Subcutaneous adipose tissue (tissue), 4 donors: Measurements from ENCODE around the gene SNX9. TPM values are rescaled to one million over a fixed set of nuclear protein-coding genes. Genes with fewer than 3 reads are reported as not detected.

ENCODE experiments used
- total RNA-seq, 4 donors: library from RNA; depleted of rRNA; stranded (reverse); fragments of >200 nt; gene quantifications; one replicate each; pipeline ENCODE4 v1.1.0, GENCODE V29; 2016
- TF ChIP-seq, protein P1 (sequence below): fragments of 450-650 bp; IDR thresholded peaks from one replicate; pipeline ENCODE4 v1.5.1; 2016; ENCODE audit warnings: low read depth, mild to moderate bottlenecking, control low read depth, antibody characterized with exemption, moderate library complexity

Gene SNX9
- total RNA-seq, 4 donors from 2014 or later = 80.6 to 113 (median 94.1) TPM

DNA sequence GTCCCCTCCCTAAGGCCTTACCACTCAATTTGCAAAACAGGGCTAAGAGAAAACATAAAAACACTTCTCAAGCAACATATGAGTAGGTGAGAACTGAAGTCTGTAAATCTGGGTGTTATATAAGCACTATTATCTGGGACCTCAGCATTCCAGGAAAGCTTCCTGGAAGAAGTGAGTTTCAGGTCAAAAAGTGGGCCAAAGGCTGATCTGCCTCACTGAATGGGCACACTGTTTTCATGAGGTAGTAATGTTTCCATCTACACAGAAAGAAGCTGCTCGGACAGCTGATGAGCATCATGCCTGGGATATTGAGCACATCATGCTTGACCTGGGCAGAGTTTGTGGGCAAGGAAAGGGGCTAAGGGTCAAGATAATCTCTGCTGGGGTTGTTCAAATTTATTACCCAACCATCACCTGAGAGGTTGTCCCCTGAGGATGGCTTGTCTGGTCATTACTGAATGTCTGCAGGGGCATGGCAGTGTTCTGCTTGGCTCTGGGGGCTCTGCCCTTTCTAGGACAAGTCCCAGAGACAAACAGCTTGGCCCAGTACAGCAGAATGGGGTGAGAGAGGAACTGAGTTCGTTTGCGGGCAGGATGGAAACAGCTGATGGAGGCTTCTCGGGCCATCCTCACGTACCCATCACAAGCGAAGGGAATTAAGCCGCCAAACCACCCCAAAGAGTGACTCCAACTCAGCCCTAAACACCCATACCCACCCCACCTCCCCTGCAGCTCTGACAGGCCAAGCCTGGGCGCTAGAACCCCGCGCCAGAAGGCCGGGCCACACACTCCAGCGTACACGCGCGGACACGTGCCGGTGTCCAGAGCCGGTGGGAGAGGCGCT lies 157.5 kb downstream of the SNX9 start:
- TF ChIP-seq, protein P1, sequence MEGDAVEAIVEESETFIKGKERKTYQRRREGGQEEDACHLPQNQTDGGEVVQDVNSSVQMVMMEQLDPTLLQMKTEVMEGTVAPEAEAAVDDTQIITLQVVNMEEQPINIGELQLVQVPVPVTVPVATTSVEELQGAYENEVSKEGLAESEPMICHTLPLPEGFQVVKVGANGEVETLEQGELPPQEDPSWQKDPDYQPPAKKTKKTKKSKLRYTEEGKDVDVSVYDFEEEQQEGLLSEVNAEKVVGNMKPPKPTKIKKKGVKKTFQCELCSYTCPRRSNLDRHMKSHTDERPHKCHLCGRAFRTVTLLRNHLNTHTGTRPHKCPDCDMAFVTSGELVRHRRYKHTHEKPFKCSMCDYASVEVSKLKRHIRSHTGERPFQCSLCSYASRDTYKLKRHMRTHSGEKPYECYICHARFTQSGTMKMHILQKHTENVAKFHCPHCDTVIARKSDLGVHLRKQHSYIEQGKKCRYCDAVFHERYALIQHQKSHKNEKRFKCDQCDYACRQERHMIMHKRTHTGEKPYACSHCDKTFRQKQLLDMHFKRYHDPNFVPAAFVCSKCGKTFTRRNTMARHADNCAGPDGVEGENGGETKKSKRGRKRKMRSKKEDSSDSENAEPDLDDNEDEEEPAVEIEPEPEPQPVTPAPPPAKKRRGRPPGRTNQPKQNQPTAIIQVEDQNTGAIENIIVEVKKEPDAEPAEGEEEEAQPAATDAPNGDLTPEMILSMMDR = no peak

DNA sequence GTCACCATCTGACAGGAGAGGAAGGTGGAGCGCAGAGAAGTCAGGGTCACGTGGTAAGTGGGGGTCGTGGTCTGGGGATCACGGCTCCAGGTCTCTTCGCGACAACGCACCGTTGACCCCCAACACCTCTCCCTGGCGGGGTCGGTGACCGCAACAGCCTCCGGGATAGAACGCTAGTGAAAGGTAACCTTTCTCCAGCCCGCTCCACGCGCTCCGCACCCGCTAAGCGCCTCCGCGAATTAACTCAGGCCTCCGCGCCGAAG lies 158.0 kb downstream of the SNX9 start:
- TF ChIP-seq, protein P1 = no peak

DNA sequence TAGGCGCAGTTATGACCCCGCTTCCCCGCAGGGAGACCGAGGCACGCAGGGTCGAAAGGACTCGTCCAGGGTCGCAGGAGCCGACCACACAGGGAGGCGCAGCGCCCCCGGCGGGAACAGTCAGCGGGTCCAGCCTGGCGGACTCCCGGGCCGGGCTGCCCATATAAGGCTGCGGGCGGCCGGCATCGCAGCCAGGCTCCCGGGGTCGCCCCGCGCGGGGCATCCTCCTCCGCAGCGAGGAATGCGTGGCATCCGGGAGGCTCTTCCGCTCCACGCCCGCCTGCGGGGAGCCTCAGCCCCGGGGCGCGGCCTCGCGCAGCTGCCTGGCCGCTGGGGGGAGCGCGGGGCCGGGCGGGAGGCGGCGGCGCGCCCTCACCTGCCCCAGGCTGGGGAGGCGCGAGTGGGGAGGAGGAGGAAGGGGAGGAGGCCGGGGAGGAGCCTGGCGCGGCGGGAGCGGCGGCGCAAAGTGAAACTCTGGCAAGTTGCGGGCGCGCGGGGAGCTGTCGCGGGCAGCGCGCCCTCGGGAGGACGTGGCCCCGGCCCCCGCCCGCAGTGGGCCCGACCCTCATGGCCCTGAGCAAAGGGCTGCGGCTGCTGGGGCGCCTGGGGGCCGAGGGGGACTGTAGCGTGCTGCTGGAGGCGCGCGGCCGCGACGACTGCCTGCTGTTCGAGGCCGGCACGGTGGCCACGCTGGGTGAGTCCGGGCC lies 158.5 kb downstream of the SNX9 start, which contains the start of gene SYNJ2:
TSS of gene SYNJ2 (plus strand) at position 469 of the 707 bp plus-strand sequence. CDS start at position 568, 99 bp downstream.
- TF ChIP-seq, protein P1 = no peak

DNA sequence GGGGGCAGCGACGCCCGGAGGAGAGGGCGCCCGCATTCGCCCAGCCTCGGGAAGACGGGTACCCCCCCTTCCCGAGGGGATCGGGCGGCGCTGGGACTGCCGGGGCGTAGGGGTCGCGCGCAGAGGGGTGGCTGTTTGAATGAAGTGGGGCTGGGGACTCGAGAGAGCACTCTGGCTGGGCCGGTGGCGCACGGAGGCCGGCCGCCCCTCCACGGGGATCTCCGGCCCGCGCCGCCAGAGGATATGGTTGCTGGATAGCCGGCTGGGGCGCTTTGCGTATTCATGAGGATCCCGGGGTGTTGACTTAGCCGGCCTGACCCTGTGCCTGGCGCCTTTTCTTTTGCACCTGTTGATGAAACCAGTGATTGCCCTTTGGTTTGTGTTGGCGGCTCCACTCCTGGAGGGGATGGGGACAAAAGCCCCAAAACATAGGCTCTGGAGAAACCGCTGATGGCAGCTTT lies 159.1 kb downstream of the SNX9 start:
- TF ChIP-seq, protein P1 = no peak

DNA sequence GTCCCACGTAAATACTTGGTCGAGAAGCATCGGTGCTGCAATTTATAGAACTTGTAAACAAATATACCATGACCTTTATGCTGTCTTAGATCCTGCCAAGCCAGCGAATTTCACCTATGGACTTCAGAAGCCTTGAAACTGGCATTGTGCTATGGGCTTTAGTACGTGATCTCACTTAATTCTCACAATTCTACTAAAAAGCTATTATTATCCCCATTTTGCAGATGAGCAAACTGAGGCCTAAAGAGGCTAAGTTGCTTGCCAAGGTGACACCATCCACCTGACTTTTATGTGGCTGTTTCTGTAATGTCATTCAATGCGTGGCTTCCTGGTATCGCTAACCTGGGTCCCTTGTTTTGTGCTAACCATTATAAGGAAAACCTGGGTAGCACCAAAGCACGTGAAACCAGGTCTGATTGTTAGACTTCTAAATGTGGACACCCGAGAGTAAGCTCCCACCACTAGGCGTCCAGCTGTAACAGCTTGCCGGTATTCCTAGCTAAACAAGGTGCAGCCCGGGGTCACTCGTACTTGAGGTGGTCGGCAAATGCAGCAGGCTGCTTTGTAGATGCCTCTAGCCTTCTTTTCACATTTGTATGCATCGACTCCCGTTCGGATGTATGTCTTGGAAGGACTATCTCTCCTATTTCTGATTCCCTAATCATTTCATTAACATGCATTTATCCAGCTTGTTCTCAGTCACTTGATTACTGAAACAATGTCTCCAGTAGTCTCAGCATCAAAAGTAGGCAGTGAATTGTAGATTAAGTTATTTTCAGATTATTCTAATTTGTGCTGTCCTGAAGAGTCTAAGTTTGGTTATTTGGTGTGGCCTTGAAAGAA lies 159.7 kb downstream of the SNX9 start:
- TF ChIP-seq, protein P1 = no peak

DNA sequence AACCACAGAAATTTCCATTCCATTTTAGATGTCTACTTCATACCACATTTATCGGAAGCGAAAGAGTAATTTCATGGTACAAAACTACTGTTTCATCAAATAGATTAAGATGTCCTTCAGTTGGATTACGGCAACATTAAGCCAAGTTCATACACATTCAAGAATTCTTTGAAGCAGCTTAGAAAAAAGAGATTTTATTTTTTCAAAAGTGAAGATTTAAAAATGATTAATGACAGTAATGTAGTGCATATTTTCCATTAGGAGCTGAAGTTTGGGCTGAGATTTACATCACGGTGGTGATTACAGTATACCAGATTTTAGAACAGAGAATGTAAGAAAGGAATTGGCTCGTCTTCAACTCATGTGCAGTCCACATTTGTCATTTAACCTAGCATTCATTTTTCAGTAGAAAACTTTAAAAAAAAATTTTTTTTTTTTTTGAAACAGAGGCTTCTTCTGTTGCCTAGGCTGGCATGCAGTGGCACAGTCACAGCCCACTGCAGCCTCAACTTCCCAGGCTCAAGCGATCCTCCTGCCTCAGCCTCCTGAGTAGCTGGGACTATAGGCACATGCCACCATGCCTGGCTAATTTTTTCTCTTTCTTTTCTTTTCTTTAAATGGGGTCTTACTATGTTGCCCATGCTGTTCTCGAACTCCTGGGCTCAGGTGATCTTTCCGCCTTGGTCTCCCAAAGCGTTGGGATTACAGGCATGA lies 160.5 kb downstream of the SNX9 start:
- TF ChIP-seq, protein P1 = no peak
